Activated T-helper 1 cell treated with anti-CD3 and anti-CD28 coated beads, Interleukin-2, amount 50 U/mL, for 16 hours (primary cell): ENCODE measurements around the gene MED22.
A peak's percentile ranks its signal among the peaks of the same experiment; 100 is the strongest.
"Not testable (repeated sequence)": the region's sequence is repeated elsewhere in the genome, so short reads cannot be mapped to it uniquely, and the experiment has no call there.

Source experiments
- DNase-seq, 2 donors: peaks; one replicate each; pipeline ENCODE4 v3.0.0-alpha.2; 2020; ENCODE audit warnings: low read depth in 1 of 2, low spot score in 1 of 2

Gene MED22

GRCh38 chr9:133377280-133377679 is 29.3 kb upstream of the MED22 start:
- not testable (repeated sequence) for DNase-seq

- peak; percentile 90 to 91 for DNase-seq
These were observed 28.1 kb upstream of the MED22 start, which contains the start of the genes STKLD1 and SURF4 for GRCh38 chr9:133375724-133376654. Gene STKLD1, plus strand, starts transcription at chr9:133376366. Its CDS starts 108 bp downstream, at chr9:133376474. Gene SURF4, minus strand, starts transcription at chr9:133376060. Its CDS starts 91 bp downstream, at chr9:133375969.

- no peak for DNase-seq
These were observed 27.3 kb upstream of the MED22 start for GRCh38 chr9:133375116-133375723.

- no peak for DNase-seq
These were observed 26.7 kb upstream of the MED22 start for GRCh38 chr9:133374612-133375115.

- DNase-seq = no peak
These were observed 24.2 kb upstream of the MED22 start for GRCh38 chr9:133372144-133372543.

GRCh38 chr9:133371261-133371711 is 23.4 kb upstream of the MED22 start:
- peak; percentile 34 to 58 for DNase-seq

- no peak for DNase-seq
These were observed 22.8 kb upstream of the MED22 start for GRCh38 chr9:133370685-133371084.

GRCh38 chr9:133369933-133370332 is 22.0 kb upstream of the MED22 start:
- DNase-seq = no peak

GRCh38 chr9:133369422-133369821 is 21.5 kb upstream of the MED22 start:
- no peak for DNase-seq

GRCh38 chr9:133368249-133368881 is 20.4 kb upstream of the MED22 start:
- no peak for DNase-seq

- DNase-seq = no peak
These were observed 19.8 kb upstream of the MED22 start for GRCh38 chr9:133367778-133368177.

- DNase-seq = no peak
These were observed 19.3 kb upstream of the MED22 start for GRCh38 chr9:133367221-133367620.

- DNase-seq = no peak
These were observed 18.5 kb upstream of the MED22 start for GRCh38 chr9:133366435-133366834.

GRCh38 chr9:133362359-133363044 is 14.6 kb upstream of the MED22 start:
- no peak for DNase-seq

GRCh38 chr9:133361507-133362092 is 13.7 kb upstream of the MED22 start:
- no peak for DNase-seq

GRCh38 chr9:133360400-133361393 is 12.8 kb upstream of the MED22 start:
- DNase-seq = no peak

GRCh38 chr9:133359399-133360175 is 11.7 kb upstream of the MED22 start:
- no peak for DNase-seq

GRCh38 chr9:133357656-133358055 is 9.7 kb upstream of the MED22 start:
- DNase-seq = no peak
